ENCODE results near the gene ATP11A. TPM values are rescaled to one million over a fixed set of nuclear protein-coding genes. Genes with fewer than 3 reads are reported as not detected.

ATP11A gene
- total and polyA plus RNA-seq, 2 donors (not counting 3 experiments of a cell fraction or from before 2014, with no cell fraction given) = 16.5 to 88.1 TPM

DNA sequence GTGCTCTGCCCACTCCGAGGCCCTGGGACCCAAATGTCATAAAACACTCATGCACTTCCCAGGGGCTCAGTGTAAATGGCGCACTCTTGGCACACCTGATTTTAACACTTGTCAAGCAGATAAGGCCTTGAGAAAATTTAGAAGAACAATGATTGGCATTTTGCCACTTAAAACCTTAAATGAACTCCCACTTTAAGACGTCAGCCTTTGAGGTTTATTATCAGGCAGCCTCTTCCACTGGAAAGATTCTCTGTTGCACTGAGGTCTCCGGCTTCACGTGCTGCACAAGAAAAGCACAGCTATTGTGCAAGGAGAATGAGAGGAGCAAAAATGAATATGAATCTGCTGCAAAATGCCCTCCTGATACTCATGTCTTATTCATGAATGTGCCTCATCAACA, 38.5 kb upstream of the ATP11A start:
- Histone ChIP-seq H3K4me2 (ENCODE audit: insufficient read depth, low read length) (no peak overlapping the region), H3K4me3 (replicated peaks in 1 of 3; ENCODE audit: insufficient read depth in 1 of 3, low read depth in 1 of 3, low read length in 3 of 3) (no peak overlapping the region), H3K36me3 (ENCODE audit: control insufficient read depth in 2 of 2, extremely low read depth in 1 of 2, insufficient read depth in 2 of 2, low read length in 2 of 2) (no peaks in the 10 kb centered on the region), H3K9me3 (replicated peaks; ENCODE audit: control insufficient read depth, insufficient read depth, low read length) (no peaks in the 10 kb centered on the region), H3K9me1 (replicated peaks; ENCODE audit: control insufficient read depth, extremely low read depth, insufficient read depth, low read length) (no peaks in the 10 kb centered on the region), H3K79me2 (ENCODE audit: control insufficient read depth, insufficient read depth, low read length) (no peaks in the 10 kb centered on the region), H3K27me3 (ENCODE audit: control insufficient read depth in 2 of 2, insufficient read depth in 2 of 2, low read length in 2 of 2) (peaks cover 5 to 6% of the 10 kb centered on the region in 2 experiments), H2AFZ (ENCODE audit: low read depth, low read length) (no peak overlapping the region), H3K4me1 (ENCODE audit: control insufficient read depth, extremely low read depth, insufficient read depth, low read length) (peaks cover 2% of the 10 kb centered on the region), H4K20me1 (replicated peaks; ENCODE audit: control insufficient read depth, extremely low read depth, insufficient read depth, low read length) (no peaks in the 10 kb centered on the region), H3K27ac (ENCODE audit: insufficient read depth, low read depth, low read length) (no peak overlapping the region), H3K9ac (replicated peaks; ENCODE audit: extremely low read depth, insufficient read depth, low read length) (no peak overlapping the region)
- CTCF ChIA-PET = interaction anchor here (2.9 kb wide), 1 partner anchor 11 kb away, joined by 15 read pairs; no protein-coding TSS in a partner anchor
- no TSS peak for BruUV-seq (replicated peaks)
- intact Hi-C loops (cut with micrococcal nuclease) (no loop called here), dilution Hi-C loops (cut with MboI; ENCODE audit: extremely low pct_ligation_motif_present, low sequenced_read_pairs) (no loop called here)
- no peak for FAIRE-seq
- POLR2A ChIA-PET = no interaction called here
- TF ChIP-seq, protein P1, sequence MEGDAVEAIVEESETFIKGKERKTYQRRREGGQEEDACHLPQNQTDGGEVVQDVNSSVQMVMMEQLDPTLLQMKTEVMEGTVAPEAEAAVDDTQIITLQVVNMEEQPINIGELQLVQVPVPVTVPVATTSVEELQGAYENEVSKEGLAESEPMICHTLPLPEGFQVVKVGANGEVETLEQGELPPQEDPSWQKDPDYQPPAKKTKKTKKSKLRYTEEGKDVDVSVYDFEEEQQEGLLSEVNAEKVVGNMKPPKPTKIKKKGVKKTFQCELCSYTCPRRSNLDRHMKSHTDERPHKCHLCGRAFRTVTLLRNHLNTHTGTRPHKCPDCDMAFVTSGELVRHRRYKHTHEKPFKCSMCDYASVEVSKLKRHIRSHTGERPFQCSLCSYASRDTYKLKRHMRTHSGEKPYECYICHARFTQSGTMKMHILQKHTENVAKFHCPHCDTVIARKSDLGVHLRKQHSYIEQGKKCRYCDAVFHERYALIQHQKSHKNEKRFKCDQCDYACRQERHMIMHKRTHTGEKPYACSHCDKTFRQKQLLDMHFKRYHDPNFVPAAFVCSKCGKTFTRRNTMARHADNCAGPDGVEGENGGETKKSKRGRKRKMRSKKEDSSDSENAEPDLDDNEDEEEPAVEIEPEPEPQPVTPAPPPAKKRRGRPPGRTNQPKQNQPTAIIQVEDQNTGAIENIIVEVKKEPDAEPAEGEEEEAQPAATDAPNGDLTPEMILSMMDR (IDR thresholded peaks at IDR 0.05; ENCODE audit: extremely low read depth in 1 of 2, insufficient read depth in 1 of 2, low read depth in 1 of 2, low read length in 2 of 2) = no peak
- TF ChIP-seq JUN (IDR thresholded peaks at IDR 0.05; ENCODE audit: borderline replicate concordance, insufficient read depth, insufficient read length, low read depth) = no peak
- TF ChIP-seq MAX (IDR thresholded peaks at IDR 0.05; ENCODE audit: insufficient read depth, insufficient read length) = no peak
- no peak for TF ChIP-seq POLR2AphosphoS5 (IDR thresholded peaks at IDR 0.05; ENCODE audit: insufficient read depth, low read depth, low read length)
- TF ChIP-seq POLR2A (IDR thresholded peaks at IDR 0.05; ENCODE audit: low read depth, low read length) = no peak
- TF ChIP-seq FOS (IDR thresholded peaks at IDR 0.05; ENCODE audit: borderline replicate concordance, insufficient read depth, low read length) = no peak
- TF ChIP-seq EZH2 (IDR thresholded peaks at IDR 0.05; ENCODE audit: borderline replicate concordance, low read depth, low read length, severe bottlenecking) = no peak
- no peak for TF ChIP-seq MYC (IDR thresholded peaks at IDR 0.05; ENCODE audit: low read depth, low read length)
- no peak for TF ChIP-seq GATA2 (IDR thresholded peaks at IDR 0.05; ENCODE audit: insufficient read depth, insufficient read length, low read depth, low read length)
- DNase-seq (ENCODE audit: low read depth, low spot score) = peak; percentile 43

All from endothelial cell of umbilical vein (primary cell).